HepG2 (cell line): ENCODE measurements around the gene MIOS. TPM values are rescaled to one million over a fixed set of nuclear protein-coding genes. Genes with fewer than 3 reads are reported as not detected.
A peak's percentile ranks its signal among the peaks of the same experiment; 100 is the strongest.

Experiments used
- ATAC-seq: fragments of 200-7000 bp; cut with Tn5 transposase; 3 replicates; pipeline ENCODE4 v1.9.1; 2020; ENCODE audit warnings: mild to moderate bottlenecking, moderate library complexity
- BruUV-seq: library from RNA; stranded (reverse); fragments of 400-500 nt; replicated peaks from 2 replicates; lab custom pipeline; 2021; lab: Mats Ljungman, UMichigan
- CTCF ChIA-PET: fragments of 300-600 bp; formaldehyde crosslinking; extraction: SDS; loops from one replicate; lab custom pipeline; 2021; ENCODE audit warnings: low total read pairs, inconsistent platforms, low intra/inter-chr PET ratio; lab: Yijun Ruan, JAX
- POLR2A ChIA-PET: fragments of 350-600 bp; sonication (Branson Sonifier 250); formaldehyde crosslinking; loops from one replicate; lab custom pipeline; 2020; ENCODE audit warnings: antibody characterized with exemption, inconsistent platforms; lab: Yijun Ruan, JAX
- DNase-seq: peaks from one replicate; pipeline ENCODE4 v3.0.0-alpha.2; 2015; ENCODE audit warnings: low spot score
- FAIRE-seq: peaks from 3 replicates; lab custom pipeline; 2011; peaks lifted over from hg19 to GRCh38; lab: Jason Lieb, UNC
- H2AFZ ChIP-seq: one replicate; pipeline ENCODE4 v1.6.1; 2011; ENCODE audit warnings: low read length, inconsistent platforms
- H3K27ac ChIP-seq: fragments of 300-600 bp; 3 replicates; pipeline ENCODE4 v1.8.0; 2011; ENCODE audit warnings: mixed run types, mild to moderate bottlenecking, mixed read lengths, low read length, inconsistent platforms; ENCODE audit not compliant: insufficient read depth; ENCODE audit errors: extremely low read length
- H3K27me3 ChIP-seq, 2 experiments: fragments of 200-600 bp in 1 of 2; 2 replicates in 1 of 2; 3 replicates in 1 of 2; pipeline versions ENCODE4 v1.6.0 to v1.8.0; 2011; ENCODE audit warnings: low read length in 2 of 2, mild to moderate bottlenecking in 2 of 2, moderate library complexity in 2 of 2, inconsistent platforms in 1 of 2; ENCODE audit not compliant: insufficient read depth in 2 of 2, control insufficient read depth in 1 of 2
- H3K36me3 ChIP-seq, 2 experiments: fragments of 200-600 bp in 1 of 2; replicated peaks in 1 of 2; 2 replicates in 1 of 2; 3 replicates in 1 of 2; pipeline versions ENCODE4 v1.5.1 to v1.8.0; 2011; ENCODE audit warnings: low read length in 2 of 2, inconsistent platforms in 1 of 2; ENCODE audit not compliant: insufficient read depth in 2 of 2, control insufficient read depth in 1 of 2
- H3K4me1 ChIP-seq: 2 replicates; pipeline ENCODE4 v1.5.1; 2012; ENCODE audit warnings: low read length, inconsistent platforms; ENCODE audit not compliant: insufficient read depth
- H3K4me2 ChIP-seq: 2 replicates; pipeline ENCODE4 v1.6.0; 2011; ENCODE audit warnings: low read depth, low read length, inconsistent platforms
- H3K4me3 ChIP-seq, 3 experiments: fragments of 200-600 bp in 1 of 3; sonication (generic), shearing (Covaris generic) in 1 of 3; replicated peaks in 1 of 3; 2 replicates each; pipeline ENCODE4 v1.5.1; 2011 to 2016; ENCODE audit warnings: low read length in 3 of 3, inconsistent platforms in 2 of 3, low read depth in 2 of 3, mild to moderate bottlenecking in 2 of 3, control low read depth in 1 of 3, mixed read lengths in 1 of 3; ENCODE audit not compliant: insufficient read depth in 1 of 3
- H3K79me2 ChIP-seq: one replicate; pipeline ENCODE4 v1.6.1; 2011; ENCODE audit warnings: low read length, inconsistent platforms; ENCODE audit not compliant: insufficient read depth
- H3K9ac ChIP-seq: 2 replicates; pipeline ENCODE4 v1.6.0; 2011; ENCODE audit warnings: mild to moderate bottlenecking, low read depth, low read length, inconsistent platforms; ENCODE audit not compliant: insufficient read depth
- H3K9me3 ChIP-seq: 2 replicates; pipeline ENCODE4 v1.5.1; 2012; ENCODE audit warnings: mild to moderate bottlenecking, low read length
- H4K20me1 ChIP-seq: 2 replicates; pipeline ENCODE4 v1.6.0; 2011; ENCODE audit warnings: inconsistent platforms, mild to moderate bottlenecking, low read length, moderate library complexity; ENCODE audit not compliant: insufficient read depth
- CBX1 ChIP-seq: IDR thresholded peaks from one replicate; pipeline ENCODE4 v1.6.1; 2016; ENCODE audit warnings: antibody characterized with exemption, low read depth
- FOSL1 ChIP-seq: sonication (generic); formaldehyde crosslinking; IDR thresholded peaks from 2 replicates; pipeline ENCODE4 v1.9.0; 2021; ENCODE audit warnings: missing genetic modification reagents, borderline replicate concordance
- GLI4 ChIP-seq: sonication (generic); formaldehyde crosslinking; IDR thresholded peaks from 2 replicates; pipeline ENCODE4 v1.5.1; 2020; ENCODE audit warnings: missing genetic modification reagents, mild to moderate bottlenecking, moderate library complexity, borderline replicate concordance
- KDM1A ChIP-seq: IDR thresholded peaks from 2 replicates; pipeline ENCODE4 v1.6.1; 2016; ENCODE audit warnings: missing compliant biosample characterization
- MAF1 ChIP-seq: sonication (generic); formaldehyde crosslinking; IDR thresholded peaks from 2 replicates; pipeline ENCODE4 v1.5.0; 2020; ENCODE audit warnings: missing genetic modification reagents, borderline replicate concordance
- PAX8 ChIP-seq: sonication (generic); formaldehyde crosslinking; IDR thresholded peaks from 2 replicates; pipeline ENCODE4 v1.8.0; 2022; ENCODE audit warnings: mild to moderate bottlenecking, missing genetic modification reagents, borderline replicate concordance
- SATB2 ChIP-seq: sonication (generic); formaldehyde crosslinking; IDR thresholded peaks from 2 replicates; pipeline ENCODE4 v1.5.0; 2020; ENCODE audit warnings: missing genetic modification reagents
- SIN3B ChIP-seq: fragments of 150-350 bp; IDR thresholded peaks from 2 replicates; pipeline ENCODE4 v1.6.1; 2014; ENCODE audit warnings: low read length
- SRY ChIP-seq: sonication (generic); formaldehyde crosslinking; IDR thresholded peaks from 2 replicates; pipeline ENCODE4 v1.8.0; 2022; ENCODE audit warnings: mild to moderate bottlenecking, missing genetic modification reagents
- ZNF12 ChIP-seq: sonication (generic); formaldehyde crosslinking; IDR thresholded peaks from 2 replicates; pipeline ENCODE4 v1.5.0; 2020; ENCODE audit warnings: missing genetic modification reagents
- ZNF20 ChIP-seq: sonication (generic); formaldehyde crosslinking; IDR thresholded peaks from 2 replicates; pipeline ENCODE4 v1.4.0; 2020; ENCODE audit warnings: mild to moderate bottlenecking, moderate library complexity, missing genetic modification reagents
- ZNF256 ChIP-seq: sonication (generic); formaldehyde crosslinking; conservative IDR thresholded peaks from 2 replicates; pipeline ENCODE4 v1.4.0; 2020; ENCODE audit warnings: missing genetic modification reagents
- ZNF484 ChIP-seq: sonication (generic); formaldehyde crosslinking; IDR thresholded peaks from 2 replicates; pipeline ENCODE4 v1.5.1; 2020; ENCODE audit warnings: mild to moderate bottlenecking, low read depth, missing genetic modification reagents, borderline replicate concordance
- ZNF75D ChIP-seq: sonication (generic); formaldehyde crosslinking; IDR thresholded peaks from 2 replicates; pipeline ENCODE4 v1.8.1; 2023; ENCODE audit warnings: missing genetic modification reagents, mild to moderate bottlenecking, borderline replicate concordance
- ZNF780A ChIP-seq: sonication (generic); formaldehyde crosslinking; IDR thresholded peaks from 2 replicates; pipeline ENCODE4 v1.8.0; 2022; ENCODE audit warnings: mild to moderate bottlenecking, missing genetic modification reagents, moderate library complexity
- ZXDC ChIP-seq: sonication (generic); formaldehyde crosslinking; IDR thresholded peaks from 2 replicates; pipeline ENCODE4 v1.5.0; 2020; ENCODE audit warnings: mild to moderate bottlenecking, missing genetic modification reagents
- WGBS: methylation state at CpG from one replicate; pipeline ENCODE4 v1.1.6; 2017; ENCODE audit warnings: low lambda C conversion rate; 5-methylcytosine and 5-hydroxymethylcytosine counted together
- in situ Hi-C: cut with HindIII; loops from 2 replicates; pipeline ENCODE4 v1.10.0; 2017; ENCODE audit warnings: low pct_unique_long_range_greater_than_20kb; ENCODE audit not compliant: extremely low pct_ligation_motif_present
- intact Hi-C: fragments of 100-400 bp; cut with micrococcal nuclease; formaldehyde crosslinking; loops from one replicate; pipeline ENCODE4 v1.10.0; 2022; ENCODE audit not compliant: unreplicated experiment
- polyA plus RNA-seq, 8 experiments: library from polyadenylated mRNA; depleted of rRNA in 3 of 8; stranded (reverse) in 7 of 8; unstranded in 1 of 8; fragments of >200 nt; fragmentation: Illumina TruSeq in 4 of 8; extraction: Trizol in 4 of 8; gene quantifications; 2 replicates each; pipeline versions ENCODE4 v1.2.1 to v1.2.3, GENCODE V29; 2011 to 2016; ENCODE audit warnings: low read depth in 4 of 8, missing spikeins in 1 of 8, mixed read lengths in 1 of 8; ENCODE audit not compliant: insufficient read depth in 1 of 8
- total RNA-seq, 5 experiments: library from RNA; depleted of rRNA; stranded (reverse); fragments of >200 nt; fragmentation: Illumina TruSeq; extraction: Trizol; gene quantifications; 2 replicates each; pipeline ENCODE4 v1.2.3, GENCODE V29; 2016; ENCODE audit warnings: low read depth in 1 of 5
- TF ChIP-seq, protein P1 (sequence below): sonication (generic); formaldehyde crosslinking; IDR thresholded peaks from 2 replicates; pipeline ENCODE4 v1.4.0; 2020; ENCODE audit warnings: mild to moderate bottlenecking, missing genetic modification reagents
- TF ChIP-seq, protein P2 (sequence below): sonication (generic); formaldehyde crosslinking; IDR thresholded peaks from 2 replicates; pipeline ENCODE4 v1.4.0; 2020; ENCODE audit warnings: missing genetic modification reagents

Gene MIOS
- total and polyA plus RNA-seq, 2 of the 13 experiments (the other 11 are each of a cell fraction or from before 2014, with no cell fraction given), result 15.2 to 33.5 TPM

DNA sequence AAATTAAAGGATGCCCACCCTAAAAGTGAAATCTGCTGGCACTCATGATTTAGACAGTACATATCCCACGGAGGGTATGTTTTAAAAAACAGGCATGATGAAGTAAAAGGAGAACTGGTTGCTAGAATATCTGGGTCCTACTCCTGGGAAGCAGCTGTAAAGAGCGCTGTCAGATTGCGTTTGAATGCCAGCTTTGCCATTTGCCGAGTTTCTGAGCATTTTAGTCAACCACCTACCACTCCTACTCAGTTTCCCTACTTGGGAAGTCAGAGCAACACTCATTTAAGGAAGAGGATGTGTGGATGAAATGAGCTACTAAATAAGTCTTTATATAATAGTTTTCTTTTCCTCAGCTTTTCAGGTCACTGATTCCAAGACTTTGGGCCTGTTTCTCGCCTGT lies 72.7 kb downstream of the MIOS start:
- TF ChIP-seq ZXDC (CRISPR knock-in tag) (no peak), KDM1A (CRISPR knock-in tag) (no peak), FOSL1 (CRISPR knock-in tag) (no peak), PAX8 (CRISPR knock-in tag) (no peak), SIN3B (no peak), SRY (CRISPR knock-in tag) (no peak), ZNF484 (CRISPR knock-in tag) (no peak), ZNF20 (no peak), ZNF12 (CRISPR knock-in tag) (no peak), ZNF780A (CRISPR knock-in tag) (no peak), CBX1 (no peak), MAF1 (CRISPR knock-in tag) (no peak), GLI4 (no peak), ZNF75D (CRISPR knock-in tag) (no peak), ZNF256 (no peak), SATB2 (CRISPR knock-in tag) (no peak)
- TF ChIP-seq, protein P1, sequence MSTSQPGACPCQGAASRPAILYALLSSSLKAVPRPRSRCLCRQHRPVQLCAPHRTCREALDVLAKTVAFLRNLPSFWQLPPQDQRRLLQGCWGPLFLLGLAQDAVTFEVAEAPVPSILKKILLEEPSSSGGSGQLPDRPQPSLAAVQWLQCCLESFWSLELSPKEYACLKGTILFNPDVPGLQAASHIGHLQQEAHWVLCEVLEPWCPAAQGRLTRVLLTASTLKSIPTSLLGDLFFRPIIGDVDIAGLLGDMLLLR (CRISPR knock-in tag), result no peak
- TF ChIP-seq, protein P2, sequence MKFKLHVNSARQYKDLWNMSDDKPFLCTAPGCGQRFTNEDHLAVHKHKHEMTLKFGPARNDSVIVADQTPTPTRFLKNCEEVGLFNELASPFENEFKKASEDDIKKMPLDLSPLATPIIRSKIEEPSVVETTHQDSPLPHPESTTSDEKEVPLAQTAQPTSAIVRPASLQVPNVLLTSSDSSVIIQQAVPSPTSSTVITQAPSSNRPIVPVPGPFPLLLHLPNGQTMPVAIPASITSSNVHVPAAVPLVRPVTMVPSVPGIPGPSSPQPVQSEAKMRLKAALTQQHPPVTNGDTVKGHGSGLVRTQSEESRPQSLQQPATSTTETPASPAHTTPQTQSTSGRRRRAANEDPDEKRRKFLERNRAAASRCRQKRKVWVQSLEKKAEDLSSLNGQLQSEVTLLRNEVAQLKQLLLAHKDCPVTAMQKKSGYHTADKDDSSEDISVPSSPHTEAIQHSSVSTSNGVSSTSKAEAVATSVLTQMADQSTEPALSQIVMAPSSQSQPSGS (CRISPR knock-in tag), result no peak
- H3K4me2 ChIP-seq, result peak overlapping the region; percentile 97
- DNase-seq (no peak), ATAC-seq (no peak), FAIRE-seq (no peak)
- peak overlapping the region; percentile 86 to 95 (median 91) for H3K4me3 ChIP-seq
- intact Hi-C loops, result no loop called here
- peak overlapping the region; percentile 75 for H2AFZ ChIP-seq
- H4K20me1 ChIP-seq, result no peaks in the 10 kb centered on the region
- H3K79me2 ChIP-seq, result peaks cover 25% of the 10 kb centered on the region
- H3K9ac ChIP-seq, result peak overlapping the region; percentile 70
- no peaks in the 10 kb centered on the region; a peak in 1 of 5 replicates for H3K27me3 ChIP-seq
- H3K27ac ChIP-seq, result peak overlapping the region; percentile 62
- H3K36me3 ChIP-seq, result no peaks in the 10 kb centered on the region; a peak in 1 of 5 replicates
- no TSS peak for BruUV-seq
- ChIA-PET CTCF (no interaction called here), POLR2A (no interaction called here)
- no peaks in the 10 kb centered on the region for H3K9me3 ChIP-seq
- in situ Hi-C loops, result no loop called here
- H3K4me1 ChIP-seq, result peaks cover 35% of the 10 kb centered on the region
- WGBS, result 13% methylated on average over 5 of the region's 5 CpGs
